HG02763 (cell line): ENCODE results near the gene VAC14.

Experiments
- ATAC-seq: cut with Tn5 transposase; IDR thresholded peaks from one replicate; pipeline ENCODE4 v1.9.1; 2021; ENCODE audit warnings: mild to moderate bottlenecking, moderate library complexity; ENCODE audit not compliant: unreplicated experiment

Gene VAC14

DNA sequence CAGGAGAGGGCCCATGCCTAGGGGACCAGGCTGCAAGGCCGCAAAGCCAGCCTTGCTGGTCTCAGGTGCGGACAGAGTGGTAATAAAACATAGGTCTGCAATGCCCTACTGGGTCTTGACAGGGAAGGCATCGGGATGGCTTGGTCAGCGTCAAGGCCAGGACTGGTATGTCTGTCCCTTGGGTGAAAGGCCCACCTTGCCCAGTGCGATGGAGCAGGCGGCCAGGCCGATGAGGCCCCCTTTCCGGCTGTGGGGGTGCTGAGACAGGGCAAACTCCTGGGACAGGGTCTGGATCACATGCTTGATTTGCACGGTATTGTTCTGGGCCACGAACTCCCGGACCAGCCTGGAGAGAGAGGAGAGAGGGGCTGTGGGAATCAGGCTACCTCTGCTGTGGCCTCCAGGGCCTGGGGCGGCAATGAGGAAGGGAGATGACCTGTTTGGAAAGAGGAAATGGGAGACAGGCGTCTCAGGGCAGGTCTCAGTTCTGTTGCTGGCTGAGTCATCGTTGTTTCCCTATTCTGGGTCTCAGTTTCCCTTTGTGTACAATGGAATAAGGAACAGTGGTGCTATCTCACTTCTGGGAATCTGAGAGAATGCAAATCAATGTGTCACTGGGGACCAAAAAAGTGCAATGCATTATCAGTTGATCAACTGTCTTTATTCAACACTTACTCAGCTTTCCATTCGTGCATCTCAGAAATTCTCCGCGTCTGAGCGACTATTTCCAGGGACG lies 14.8 kb downstream of the VAC14 start:
- ATAC-seq, result no peak

GRCh38 chr16:70784692-70785555 lies 16.0 kb downstream of the VAC14 start:
- ATAC-seq, result no peak

- ATAC-seq, result no peak
Measured at GRCh38 chr16:70782237-70782636, 18.7 kb downstream of the VAC14 start.

DNA sequence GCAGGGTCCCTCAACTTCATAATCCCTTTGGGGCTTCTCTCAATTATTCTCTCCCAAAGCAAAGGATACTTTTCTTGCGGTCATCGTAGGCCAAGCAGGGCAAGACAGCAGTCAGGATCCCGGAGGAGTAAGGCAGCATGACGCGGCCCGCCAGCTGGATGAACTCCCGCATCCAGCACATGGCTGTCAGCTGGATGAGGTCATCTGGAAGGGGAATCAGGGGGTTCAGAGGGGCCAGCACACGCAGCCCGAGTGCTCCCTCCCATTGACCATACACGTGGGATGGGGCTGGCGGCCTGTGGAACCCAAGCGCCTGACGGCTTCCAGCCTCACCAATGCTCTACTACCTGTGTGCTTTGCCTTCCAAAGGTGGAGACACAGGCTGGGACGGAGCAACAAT lies 19.2 kb downstream of the VAC14 start:
- no peak for ATAC-seq

GRCh38 chr16:70780546-70780945 lies 20.4 kb downstream of the VAC14 start:
- no peak for ATAC-seq

GRCh38 chr16:70779361-70779760 lies 21.6 kb downstream of the VAC14 start:
- ATAC-seq, result no peak

DNA sequence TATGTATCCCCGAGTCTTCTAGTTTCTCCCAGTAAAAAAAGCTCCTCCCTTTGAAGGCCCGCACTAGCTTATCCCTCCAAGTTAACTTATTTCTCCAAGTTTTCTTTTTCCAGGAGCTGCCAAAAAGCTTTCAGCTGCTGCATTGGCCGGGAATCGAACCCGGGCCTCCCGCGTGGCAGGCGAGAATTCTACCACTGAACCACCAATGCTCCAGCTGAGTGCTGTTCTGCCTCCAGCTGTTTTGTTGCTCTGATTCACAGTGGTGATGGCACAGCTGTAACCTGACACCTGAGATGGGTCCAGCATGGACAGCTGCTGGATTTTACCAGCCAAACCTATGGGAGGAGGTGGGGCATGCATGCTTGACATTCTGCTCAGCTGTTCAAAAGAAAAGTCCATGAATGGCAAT lies 22.1 kb downstream of the VAC14 start:
- ATAC-seq, result no peak

DNA sequence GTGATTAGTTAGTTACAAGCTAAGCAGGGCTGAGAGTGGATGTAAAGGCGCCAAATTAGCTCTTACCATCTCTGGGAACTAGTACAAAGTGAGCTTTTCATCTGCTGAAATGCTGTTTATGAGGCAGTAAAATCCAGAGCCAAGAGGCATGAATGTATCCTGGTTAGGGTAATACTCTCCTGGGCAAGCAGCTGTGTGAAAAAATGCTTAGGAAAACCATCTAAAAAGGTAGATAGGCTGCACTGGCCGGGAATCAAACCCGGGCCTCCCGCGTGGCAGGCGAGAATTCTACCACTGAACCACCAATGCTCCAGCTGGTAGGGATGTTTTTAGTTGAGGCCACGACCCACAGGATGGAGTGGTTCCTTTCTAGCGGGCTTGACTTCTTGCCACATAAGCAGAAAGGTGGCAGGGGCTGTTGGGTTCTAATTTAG lies 23.0 kb downstream of the VAC14 start:
- ATAC-seq, result no peak

GRCh38 chr16:70777496-70777895 lies 23.5 kb downstream of the VAC14 start:
- no peak for ATAC-seq

GRCh38 chr16:70775399-70775798 lies 25.6 kb downstream of the VAC14 start:
- ATAC-seq, result no peak

DNA sequence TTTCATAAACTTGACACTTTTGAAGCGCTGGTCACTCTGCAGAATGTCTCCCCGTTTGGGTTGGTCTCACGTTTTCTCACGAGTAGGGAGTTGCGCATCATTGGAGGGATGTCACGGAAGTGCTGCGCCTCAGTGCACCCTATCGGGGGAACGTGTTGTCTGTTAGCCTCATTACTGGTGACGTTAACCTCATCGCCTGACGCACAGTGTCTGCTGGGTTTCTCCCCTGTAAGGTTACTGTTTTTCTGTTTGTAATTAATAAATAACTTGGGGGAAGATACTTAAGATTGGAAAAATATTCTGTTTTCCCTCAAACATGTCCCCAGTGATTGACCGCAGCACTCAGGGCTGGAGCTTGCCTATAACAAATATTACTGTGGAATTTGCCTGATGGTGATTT lies 26.7 kb downstream of the VAC14 start:
- no peak for ATAC-seq

DNA sequence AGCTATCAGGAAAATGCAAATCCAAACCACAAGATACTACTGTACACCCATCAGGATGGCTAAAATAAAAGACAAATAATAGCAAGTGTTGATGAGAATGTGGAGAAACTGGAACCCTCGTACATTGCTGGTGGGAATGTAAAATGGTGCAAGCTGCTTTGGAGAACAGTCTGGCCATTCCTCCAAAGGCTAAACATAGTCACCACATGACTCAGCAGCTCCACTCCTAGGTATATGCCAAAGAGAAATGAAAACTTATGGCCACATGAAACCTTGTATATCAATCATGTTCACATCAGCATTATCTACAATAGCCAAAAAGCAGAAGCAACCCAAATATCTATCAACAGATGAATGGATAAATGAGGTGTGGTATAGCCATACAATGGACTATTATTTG lies 28.5 kb downstream of the VAC14 start:
- no peak for ATAC-seq

DNA sequence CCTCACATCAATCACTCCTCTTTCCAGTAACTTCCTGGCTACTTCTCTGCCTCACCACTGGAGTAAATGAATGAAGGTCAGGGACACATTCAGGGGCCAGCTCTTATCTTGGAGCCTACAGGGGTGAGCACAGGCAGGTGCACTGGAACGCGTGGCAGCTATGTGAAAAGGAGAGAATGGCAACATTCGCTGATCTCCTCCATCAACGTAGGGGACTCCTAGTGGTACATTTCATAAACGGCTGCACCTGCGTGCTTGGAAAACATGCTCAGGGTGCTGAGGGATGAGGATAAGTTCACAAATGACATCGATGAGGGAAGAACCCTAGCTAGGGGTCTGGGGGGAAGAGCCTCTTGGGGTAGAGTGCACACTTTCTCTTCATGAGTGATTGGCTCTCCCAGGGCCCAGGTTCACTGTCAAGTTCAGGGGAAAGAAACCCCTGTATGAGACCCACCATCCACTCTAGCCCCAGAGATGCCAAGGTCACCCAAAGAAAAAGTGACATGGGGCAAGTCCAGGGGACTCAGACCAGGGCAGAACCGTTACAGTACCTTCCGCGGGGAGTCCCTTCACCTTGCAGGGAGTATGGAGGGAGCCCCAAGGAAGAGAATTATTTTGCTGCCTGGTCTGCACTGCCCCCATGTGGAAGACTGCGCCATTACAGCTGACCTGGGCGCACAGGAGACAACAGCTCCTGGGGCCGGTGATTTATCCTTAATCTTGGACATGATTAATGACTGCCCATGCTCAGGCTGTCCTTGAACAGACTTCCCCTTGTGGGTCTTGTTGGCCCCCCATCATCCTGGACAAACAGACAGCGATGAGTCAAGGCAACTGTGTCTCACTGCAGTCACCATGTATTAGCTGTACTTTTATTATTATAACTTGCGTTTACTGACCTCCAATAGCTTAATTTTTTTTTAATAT lies 30.1 kb downstream of the VAC14 start:
- no peak for ATAC-seq

DNA sequence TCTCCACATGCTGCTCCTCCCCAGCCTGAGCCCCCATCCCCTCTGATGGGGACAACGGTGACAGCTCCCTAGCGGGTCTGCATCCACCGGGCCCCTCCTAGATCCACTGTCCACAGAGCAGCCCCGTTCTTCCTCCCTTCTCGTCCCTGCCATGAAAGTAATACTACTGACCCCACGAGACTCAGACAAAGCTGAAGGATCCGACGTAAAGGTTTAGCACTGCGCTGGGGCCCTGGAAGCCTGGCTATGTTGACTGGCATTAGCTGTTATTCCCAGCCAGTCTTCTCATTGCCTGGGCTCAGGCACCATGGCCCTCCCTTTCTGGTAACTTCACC lies 30.7 kb downstream of the VAC14 start:
- ATAC-seq, result no peak

- ATAC-seq, result no peak
Measured at GRCh38 chr16:70769761-70770160, 31.2 kb downstream of the VAC14 start.

DNA sequence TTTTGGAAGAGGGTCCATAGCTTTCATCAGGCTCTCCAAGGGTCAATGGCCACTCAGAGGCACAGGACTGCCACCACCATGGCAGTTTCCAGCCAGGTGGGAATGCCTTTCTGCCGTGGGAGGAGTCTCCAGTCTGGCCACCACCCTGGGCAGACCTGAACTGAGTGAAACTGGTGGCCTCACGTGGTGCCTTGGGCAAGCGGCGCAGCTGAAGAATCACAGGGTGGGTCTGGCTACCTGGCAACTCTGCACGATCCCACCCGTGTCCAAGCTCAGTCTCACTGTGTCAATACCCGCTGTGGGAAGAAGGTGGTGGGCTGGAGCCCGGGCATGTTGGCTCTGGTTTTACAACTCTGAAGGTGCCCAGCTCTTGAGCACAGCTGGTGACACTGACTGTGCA lies 31.8 kb downstream of the VAC14 start:
- ATAC-seq, result no peak

- no peak for ATAC-seq
Measured at GRCh38 chr16:70768203-70768580, 32.8 kb downstream of the VAC14 start.

- no peak for ATAC-seq
Measured at GRCh38 chr16:70767377-70768202, 33.4 kb downstream of the VAC14 start.

GRCh38 chr16:70766658-70767057 lies 34.3 kb downstream of the VAC14 start:
- ATAC-seq, result no peak

DNA sequence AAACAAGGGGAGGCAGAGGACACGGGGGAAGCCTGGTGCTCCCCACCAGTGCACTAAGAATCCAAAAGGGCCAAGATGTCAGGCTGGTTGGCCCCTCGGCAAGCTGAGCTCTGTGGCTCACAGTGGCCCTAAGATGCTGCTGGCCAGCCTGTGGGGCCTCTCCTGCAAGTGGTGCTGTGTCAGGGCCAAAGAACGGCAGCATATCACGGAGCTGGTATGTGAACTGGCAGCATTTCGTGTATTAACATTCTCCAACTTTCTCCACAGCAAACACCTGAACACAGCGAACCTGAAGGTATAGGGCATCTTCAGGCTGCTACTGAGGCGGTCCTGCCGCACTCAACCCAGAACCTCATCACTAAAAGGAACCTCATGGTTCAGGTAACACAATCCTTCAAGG lies 34.8 kb downstream of the VAC14 start:
- ATAC-seq, result no peak
